C1 segment of cervical spinal cord (tissue), 14 donors: ENCODE results near the gene ANKS1B.
A peak's percentile ranks its signal among the peaks of the same experiment; 100 is the strongest.
"Not testable (repeated sequence)": the region's sequence is repeated elsewhere in the genome, so short reads cannot be mapped to it uniquely, and the experiment has no call there.

ENCODE experiments used
- DNase-seq, 14 donors: peaks; one replicate each; lab custom pipeline; 2025; lab: John Stamatoyannopoulos, UW

The ANKS1B gene

DNA sequence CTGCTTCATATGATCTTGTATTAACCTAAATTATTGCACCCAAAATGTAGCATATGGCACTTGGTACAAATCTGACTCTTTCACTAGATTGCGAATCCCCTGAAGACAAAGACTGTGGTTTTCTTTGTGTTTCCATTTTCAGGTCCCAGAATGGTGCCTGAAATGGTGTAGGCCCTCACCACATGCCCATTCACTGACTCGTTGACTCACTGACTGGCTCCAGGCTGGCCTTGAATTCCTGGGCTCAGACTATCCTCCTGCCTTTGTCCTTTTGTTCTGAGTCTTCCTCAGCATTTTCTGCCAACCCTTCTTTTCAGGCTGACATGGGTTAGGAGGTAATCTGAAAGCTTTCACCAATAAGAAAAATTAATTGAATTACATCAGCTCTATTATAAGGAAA, 705.8 kb downstream of the ANKS1B start:
- DNase-seq = no peak

DNA sequence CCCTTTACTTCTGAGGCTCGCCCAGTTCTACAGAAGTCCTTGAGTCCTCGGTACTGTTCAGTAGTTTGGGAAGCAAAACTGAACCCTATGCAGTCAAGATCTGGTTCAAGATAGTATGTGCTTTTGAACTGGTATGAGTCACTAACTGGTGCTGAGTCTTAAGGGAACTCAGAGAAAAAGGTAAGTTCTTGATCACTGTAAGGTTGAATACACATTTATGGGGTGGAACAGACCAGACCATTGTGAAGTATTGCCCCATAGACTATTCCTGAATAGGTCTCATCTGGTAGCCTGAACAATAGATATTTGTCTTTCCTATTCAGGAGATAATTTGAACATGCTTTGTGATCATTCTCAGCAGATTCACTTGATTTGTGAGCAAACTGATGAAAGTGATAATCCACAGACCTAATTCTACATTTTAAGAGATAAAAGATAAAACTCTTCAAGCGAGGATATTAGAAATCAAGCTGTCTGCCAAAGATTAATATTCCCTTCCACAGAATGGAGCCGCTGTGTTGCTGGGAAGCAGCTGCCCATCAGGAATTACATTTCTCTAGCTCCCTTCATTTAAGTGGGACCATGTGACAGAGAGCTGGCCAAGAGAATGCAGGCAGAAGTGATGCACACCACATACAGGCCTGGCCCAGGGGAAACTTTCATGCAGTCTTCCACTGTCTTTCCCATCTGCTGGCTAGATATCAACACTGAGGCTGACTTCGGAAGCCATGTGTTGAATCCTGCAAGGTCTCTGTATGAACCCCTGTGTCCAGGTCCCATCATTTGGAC, 707.0 kb downstream of the ANKS1B start:
- no peak for DNase-seq

DNA sequence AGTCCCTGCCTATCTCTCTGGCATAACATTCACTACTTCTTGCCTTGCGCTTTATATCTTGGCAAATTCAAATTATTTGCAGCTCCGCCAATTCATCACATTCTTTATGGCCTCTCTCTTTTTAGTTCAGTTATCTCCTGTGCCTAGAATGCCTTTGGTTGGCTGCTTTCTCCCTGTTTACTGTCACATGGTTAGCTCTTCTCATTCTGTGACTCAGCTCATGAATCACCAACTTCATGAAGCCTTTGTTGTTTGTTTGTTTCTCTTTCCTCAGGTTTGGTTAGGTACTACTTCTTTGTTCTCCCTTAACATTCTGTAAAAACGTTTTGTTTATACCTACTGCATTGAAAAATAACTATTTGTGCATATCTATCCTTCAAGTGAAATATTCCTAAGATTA, 713.7 kb downstream of the ANKS1B start:
- no peak for DNase-seq

DNA sequence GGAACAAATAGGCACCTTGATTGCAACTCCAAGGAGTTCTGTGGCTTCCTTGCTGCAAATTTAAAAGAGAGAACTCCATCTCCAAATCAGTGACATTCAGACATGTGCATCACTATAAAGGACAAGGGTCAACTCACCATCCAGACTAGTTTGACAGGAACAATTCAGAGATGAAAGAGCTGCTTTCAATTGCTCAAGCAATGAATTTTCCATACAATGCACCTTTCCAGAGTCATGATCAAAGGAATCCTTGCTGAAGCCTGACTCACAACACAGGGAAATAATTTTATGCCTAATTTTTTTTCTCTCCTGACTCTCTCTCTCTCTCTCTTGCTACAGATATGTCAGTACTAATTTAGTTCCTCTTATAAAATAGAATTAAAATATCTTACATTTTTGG, 717.7 kb downstream of the ANKS1B start:
- DNase-seq = no peak

DNA sequence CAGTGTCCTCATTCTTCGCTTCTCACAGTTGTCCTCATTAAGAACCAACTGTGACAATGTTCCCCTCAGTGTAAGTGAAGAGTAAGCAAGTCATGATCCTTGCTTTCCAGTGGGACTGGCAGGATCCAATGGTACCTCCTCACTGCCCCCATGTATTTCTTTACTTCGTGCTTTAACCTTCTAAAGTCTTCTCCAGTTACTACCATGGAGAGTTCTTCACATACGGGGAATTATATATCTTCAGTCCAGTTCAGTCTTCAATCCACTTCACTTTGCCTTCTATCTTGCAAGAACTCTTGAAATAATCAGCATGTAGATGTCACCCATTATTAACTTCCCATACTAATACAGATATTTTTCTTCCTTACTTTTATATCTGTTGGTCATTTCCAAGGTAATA, 719.1 kb downstream of the ANKS1B start:
- no peak for DNase-seq

DNA sequence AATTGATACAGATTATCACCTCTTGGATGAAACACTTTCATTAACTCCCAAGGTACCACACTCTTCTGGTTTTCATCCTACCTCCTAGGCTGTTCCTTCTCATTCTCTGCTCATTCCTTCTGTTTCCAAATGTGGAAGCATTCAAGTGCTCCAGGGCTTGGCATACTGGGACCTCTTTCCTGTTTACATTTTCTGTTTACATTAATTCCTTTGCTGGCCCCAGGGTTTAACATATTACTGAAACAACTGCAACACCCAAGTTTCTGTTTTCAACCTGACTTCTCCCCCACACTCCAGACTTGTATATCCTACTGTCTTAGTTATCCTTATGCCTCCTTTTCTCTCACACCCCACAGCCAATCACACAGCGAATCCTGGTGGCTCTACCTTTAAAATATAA, 723.5 kb downstream of the ANKS1B start:
- DNase-seq = no peak

DNA sequence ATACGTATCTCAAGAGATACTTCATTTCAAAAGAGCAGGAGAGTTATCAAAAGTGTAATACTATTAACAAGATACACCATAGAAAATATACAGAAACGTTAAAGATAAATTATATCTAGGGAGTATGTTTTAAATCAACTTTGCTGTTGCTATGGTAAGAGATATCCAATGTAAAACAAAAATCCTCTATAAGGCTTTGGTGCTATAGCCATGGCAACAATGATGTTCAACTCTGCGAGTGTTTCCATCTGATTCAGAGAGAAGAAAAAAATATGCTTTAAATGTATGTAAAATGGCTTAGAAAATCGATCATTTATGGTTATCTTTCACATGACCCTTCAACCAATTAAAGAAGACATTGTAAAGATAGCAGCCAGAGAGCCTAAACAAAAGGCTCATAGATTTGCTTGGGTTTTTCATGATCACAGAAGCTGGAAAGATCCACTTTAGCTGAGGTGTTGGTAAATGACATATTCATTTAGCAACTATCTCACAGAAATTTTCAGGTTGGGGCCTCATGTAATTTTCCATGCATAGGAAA, 724.2 kb downstream of the ANKS1B start:
- DNase-seq = no peak

DNA sequence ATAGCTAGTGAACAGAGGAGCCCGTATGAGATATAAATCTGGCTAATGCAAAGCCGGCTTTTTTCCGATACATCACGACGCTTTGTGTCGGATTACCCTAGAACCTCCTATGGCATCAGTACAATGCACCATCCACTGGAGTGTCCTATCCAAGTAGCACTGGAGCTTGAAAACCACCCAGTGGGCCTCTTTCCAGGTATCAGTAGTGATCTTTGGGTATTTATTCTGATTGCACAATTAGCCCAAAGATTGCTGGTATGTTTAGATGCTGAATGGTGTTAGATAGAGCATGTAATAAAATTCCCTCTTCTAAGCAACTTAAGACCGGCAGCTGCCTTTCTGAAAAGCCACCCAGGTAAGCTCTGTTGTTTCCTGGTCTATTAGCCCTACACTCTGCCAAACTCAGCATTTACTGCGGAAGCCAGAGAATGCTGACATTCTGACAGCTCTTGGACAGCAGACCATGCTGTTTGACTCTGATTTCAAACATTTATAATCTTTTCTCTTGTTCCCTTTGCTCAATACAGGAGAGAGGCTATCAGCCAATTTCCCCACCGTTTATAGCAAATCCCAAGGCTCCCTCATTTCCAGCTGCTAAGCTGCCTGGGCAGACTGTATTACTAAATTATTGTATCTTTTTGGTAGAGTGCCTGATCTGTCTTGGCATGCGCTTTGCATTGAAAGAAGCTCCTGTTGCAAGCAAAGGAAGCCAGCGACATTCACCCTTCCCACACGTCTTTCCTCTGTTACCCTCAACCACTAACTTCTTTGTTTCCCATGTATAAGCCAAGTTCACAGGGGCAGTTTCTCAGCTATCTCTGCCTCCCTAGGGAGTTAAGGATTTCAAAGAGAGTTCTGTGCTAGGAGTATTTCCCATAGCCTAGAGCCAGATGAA, 725.4 kb downstream of the ANKS1B start:
- peak in 2 of 14 donors; percentile 37 to 85 for DNase-seq

DNA sequence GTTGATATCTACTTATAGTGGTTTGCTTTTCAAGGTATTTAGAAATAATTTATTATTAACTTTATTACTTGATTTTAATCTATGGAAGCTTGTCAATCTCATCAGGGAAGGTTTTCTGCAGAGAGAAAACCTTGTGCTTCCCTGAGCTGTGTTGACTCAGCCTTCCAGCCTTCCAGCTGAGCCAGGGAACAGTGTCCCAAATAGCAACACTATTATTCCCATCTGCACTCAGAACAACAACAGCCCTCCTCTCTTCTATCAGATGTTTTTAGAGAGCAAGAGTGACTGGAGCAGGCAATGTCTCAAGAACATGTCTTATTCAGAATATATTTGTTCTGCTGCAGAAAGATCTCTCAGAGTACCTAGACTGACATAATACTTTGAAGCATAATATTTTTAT, 727.1 kb downstream of the ANKS1B start:
- DNase-seq = peak in 1 of 14 donors; percentile 54

DNA sequence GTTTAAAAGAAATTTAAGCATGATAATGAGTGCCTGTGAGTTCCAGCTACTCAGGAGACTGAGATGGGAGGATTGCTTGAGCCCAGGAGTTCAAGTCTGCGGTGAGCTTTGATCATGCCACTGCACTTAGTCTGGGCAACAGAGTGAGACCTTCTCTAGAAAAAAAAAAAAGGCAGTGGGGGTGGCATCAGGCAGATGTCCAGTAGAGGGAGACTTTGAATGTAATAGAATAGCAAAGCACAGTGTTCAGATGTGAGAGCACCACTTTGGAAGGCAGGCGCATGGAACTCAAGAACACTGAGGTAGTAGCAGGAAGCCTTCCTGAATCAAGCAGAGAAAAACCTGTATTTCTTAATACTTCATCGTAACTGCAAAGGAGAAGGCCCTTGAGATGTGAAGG, 731.7 kb downstream of the ANKS1B start:
- DNase-seq = no peak

DNA sequence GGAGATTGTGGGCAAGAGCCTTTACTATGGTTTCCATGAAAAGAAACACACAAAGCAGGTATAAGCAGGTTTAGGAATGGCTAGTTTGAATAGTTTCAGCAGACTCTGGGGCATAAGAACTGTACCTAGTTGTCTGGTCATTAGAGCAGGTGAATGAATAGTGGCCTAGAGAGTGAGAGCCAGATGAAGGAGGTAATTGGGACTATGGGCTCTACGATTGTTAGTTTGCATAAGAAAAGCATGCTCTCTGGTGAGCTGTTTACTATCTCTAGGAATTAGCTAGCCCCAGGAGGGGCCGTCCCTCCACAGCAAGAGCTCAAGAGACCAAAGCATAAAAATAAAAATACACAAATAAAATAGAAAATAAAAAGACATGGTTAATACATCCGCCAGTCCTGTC, 734.6 kb downstream of the ANKS1B start:
- no peak for DNase-seq

DNA sequence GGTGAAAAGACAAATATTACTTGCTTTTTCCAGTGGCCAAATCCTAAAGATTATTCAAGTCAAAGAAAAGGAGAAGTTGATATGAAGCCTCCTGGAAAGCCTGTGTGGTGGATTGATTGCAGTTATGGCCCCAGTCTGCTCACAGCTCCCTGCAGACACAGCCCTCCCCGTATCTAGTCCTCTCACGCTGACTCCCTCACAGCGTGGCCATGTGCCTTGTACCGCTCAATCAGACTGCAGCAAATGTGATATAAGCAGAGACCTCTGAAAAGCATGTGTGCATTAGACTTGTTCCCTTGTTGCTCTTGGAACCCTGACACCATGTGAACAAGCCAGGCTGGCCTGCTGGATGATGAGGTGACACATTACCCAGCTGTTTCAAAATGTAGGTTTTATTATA, 735.2 kb downstream of the ANKS1B start:
- no peak for DNase-seq

DNA sequence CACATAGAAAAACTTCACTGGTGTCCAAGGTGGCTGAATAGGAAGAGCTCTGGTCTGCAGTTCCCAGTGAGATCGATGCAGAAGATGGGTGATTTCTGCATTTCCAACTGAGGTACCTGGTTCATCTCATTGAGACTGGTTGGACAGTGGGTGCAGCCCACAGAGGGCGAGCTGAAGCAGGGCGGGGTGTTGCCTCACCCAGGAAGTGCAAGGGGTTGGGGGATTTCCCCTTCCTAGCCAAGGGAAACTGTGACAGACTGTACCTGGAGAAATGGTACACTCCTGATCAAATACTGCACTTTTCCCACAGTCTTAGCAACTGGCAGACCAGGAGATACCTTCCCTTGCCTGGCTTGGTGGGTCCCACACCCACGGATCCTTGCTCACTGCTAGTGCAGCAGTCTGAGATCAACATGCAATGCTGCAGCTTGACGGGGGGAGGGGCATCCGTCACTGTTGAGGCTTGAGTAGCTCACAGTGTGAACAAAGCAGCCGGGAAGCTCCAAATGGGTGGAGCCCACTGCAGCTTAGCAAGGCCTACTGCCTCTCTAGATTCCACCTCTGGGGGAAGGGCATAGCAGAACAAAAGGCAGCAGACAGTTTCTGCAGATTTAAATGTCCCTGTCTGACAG, 746.7 kb downstream of the ANKS1B start:
- not testable (repeated sequence) for DNase-seq

DNA sequence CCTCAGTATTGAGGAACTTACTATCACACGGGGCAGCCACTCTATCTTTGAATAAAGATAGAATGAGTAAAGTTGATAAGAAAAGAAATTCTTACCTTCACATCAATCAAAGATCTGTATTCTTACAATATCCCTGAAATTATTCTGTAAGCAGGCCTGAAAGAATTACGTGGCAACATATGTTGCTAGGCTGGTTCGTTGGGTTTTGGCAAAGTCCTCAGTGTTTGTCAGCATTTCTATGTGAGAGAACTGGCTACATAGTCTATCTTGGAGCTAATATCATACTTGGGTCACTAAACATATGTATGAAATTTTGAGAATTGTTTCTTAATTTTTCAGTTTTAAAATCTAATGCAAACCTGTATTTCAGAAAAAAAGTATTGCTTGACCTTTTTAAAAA, 749.4 kb downstream of the ANKS1B start:
- DNase-seq = peak in 1 of 14 donors; percentile 20

DNA sequence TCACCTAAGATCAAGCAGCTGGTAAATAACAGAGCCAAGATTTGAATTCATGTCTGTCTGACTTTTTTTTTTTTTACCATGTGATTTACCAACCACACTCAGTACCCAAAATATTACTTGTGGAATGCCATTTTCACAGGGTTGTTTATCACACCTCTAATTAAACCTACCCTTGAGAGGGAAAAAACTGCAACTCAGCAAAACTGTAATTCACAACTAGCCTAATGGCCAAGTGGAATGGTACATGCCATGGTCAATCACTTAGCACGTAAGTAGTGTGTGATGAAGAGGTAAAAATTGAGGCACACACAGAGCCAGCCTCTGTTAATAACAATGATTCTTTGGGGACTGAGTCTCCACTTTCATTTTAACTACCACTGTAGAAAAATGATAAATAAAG, 750.0 kb downstream of the ANKS1B start:
- DNase-seq = no peak

DNA sequence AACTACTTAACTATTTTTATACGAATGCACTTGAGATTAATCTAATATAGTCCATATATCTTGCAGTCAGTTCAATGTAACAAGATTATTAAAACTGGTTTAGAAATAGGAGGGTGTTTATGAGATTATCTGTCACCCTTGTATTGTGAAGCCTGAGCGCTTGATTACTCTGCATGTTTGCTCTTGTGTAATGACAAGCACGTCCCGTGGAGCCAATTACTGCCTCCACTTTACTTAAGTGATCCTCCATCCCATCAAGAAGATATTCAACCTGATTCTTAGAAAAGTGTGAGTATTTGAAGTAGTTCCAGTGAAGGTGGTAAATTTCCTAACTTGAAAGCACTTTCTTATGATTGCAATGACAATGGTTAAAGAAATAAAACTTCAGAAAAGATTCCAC, 752.4 kb downstream of the ANKS1B start:
- no peak for DNase-seq

DNA sequence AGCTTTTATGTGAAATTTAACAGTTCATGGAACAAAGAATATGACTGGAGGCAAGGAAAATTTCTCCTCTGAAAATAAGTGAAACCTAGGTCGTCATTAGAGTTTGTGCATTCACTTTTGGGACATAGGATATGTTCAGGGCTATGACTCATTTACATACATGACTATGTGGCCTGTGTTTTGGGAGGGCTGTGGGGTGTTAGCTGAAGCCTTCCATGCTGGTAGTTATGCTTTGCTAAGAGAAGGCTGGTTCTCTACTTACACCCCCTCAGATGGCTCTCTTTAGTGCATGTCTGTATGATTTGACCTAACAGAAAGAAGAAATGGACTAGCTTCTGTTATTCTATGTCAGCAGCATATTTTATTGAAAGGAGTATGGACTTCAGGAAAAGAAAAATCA, 753.7 kb downstream of the ANKS1B start:
- DNase-seq = no peak

DNA sequence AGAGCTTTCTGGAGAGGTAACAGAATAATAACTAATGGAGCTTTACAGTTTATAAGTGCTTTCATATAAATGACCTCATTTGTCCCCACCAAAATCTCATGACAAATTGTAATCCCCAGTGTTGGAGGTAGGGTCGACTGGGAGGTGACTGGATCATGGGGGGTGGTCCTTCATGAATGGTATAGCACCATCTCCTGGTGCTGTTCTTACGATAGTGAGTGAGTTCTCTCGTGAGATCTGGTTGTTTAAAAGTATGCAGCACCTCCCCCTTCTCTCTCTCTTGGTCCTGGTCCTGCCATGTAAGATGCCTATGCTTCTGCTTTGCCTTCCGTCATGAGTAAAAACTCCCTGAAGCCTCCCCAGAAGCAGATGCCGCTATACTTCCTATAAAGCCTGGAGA, 760.5 kb downstream of the ANKS1B start:
- DNase-seq = no peak

DNA sequence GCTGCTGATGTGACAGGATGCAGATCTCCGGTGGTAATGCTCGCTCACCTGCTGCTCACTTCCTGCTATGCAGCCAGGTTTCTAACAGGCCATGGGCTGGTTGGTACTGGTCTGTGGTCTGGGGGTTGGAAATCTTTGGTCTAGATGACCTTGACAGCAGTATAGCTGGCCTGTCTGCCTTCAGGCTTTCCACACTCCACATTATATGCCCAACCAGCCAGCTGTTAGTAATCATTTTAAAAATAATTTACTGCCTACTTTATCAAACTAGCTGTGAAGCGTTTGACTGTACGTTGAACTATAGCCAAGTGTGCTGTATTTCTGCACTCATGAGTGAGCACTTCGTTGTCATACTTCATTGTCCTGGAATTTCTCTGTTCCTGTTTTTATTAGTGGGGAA, 761.2 kb downstream of the ANKS1B start:
- DNase-seq = no peak

DNA sequence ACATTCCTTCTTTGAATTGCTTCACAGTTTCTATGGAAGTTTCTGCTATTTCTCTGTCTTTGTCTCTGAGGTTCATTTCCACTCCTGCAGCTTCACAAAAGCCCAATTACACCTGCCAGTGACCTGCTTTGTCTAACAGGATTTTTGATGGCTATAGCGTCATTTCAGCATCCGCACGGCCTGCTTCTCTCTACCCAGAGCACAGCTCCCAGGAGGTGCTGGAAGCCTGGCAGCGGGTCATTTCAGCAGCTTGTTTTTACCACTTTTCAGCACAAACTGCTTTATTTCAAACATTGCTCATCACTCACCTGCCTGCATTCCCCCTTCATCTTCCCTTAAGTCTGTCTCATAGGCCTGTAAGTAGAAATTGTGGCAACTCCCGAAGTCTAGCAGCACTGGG, 771.7 kb downstream of the ANKS1B start:
- DNase-seq = peak in 1 of 14 donors; percentile 24

DNA sequence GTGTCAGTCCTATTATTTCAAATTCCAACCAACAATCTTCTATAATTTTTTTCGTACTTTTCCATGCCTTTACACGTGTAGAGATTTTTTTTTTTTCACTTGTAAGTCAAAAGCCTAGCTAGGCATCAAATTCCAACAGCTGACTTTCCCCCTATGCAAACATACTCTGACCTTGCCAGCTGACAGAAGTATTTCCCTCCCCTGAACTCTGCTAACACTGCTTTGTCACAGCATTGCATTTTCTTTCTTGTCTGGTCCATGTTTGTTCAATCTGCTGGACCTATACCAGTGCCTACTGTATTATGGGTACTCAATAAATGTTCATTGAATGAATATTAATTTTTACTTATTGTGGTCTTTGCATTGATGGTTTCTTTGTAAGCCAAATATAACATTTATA, 772.5 kb downstream of the ANKS1B start:
- DNase-seq = no peak

DNA sequence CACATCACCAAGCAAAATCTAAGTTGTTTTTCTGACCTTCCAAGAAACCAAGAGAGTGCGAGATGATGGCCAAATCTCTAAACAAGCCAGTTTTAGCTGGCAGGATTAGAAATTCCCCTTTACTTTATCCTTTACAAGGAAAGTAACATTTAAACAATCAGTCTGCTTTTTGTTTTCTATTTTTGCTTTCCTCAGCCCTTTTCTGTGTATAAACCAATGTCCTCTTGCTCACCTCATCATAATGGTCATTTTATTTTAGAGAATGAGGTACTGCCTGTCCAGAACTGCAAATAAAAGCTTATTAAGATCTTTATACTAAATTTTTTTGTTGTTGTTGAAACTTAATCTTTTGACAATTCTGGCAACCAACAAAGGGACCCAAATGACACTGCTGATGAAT, 779.6 kb downstream of the ANKS1B start:
- DNase-seq = no peak
